Sigmoid colon (tissue), 7 donors: ENCODE measurements around the gene FGL2. TPM values are rescaled to one million over a fixed set of nuclear protein-coding genes. Genes with fewer than 3 reads are reported as not detected.
A peak's percentile ranks its signal among the peaks of the same experiment; 100 is the strongest.
"Not testable (repeated sequence)": the region's sequence is repeated elsewhere in the genome, so short reads cannot be mapped to it uniquely, and the experiment has no call there.

Experiments
- DNase-seq: peaks from one replicate; pipeline ENCODE4 v3.0.0-alpha.2; 2019
- H3K27ac ChIP-seq, 4 donors: fragments of 200-600 bp; sonication (generic); one replicate each; pipeline ENCODE4 v1.5.1; 2016 to 2019; ENCODE audit warnings: mild to moderate bottlenecking in 1 of 4
- H3K27me3 ChIP-seq, 3 donors: fragments of 200-600 bp; sonication (generic); one replicate each; pipeline ENCODE4 v1.5.1; 2019; ENCODE audit warnings: mild to moderate bottlenecking in 1 of 3
- H3K36me3 ChIP-seq, 4 donors: fragments of 200-600 bp; sonication (generic); one replicate each; pipeline ENCODE4 v1.5.1; 2016 to 2019
- H3K4me1 ChIP-seq, 4 donors: fragments of 200-600 bp; sonication (generic); one replicate each; pipeline ENCODE4 v1.5.1; 2017 to 2019
- H3K4me3 ChIP-seq, 4 donors: fragments of 200-600 bp; sonication (generic); one replicate each; pipeline ENCODE4 v1.5.1; 2017 to 2019; ENCODE audit warnings: mild to moderate bottlenecking in 2 of 4, moderate library complexity in 1 of 4
- H3K9me3 ChIP-seq, 4 donors: fragments of 200-600 bp in 3 of 4; sonication (generic) in 3 of 4; one replicate each; pipeline versions ENCODE4 v1.5.1 to v1.6.1; 2013 to 2019
- WGBS, 2 donors: extraction: QIAGEN DNeasy Blood & Tissue Kit; methylation state at CpG; one replicate each; pipeline ENCODE4 v1.1.7; 2013; 5-methylcytosine and 5-hydroxymethylcytosine counted together
- intact Hi-C: fragments of 100-400 bp; cut with DNase I; formaldehyde crosslinking; loops from one replicate; pipeline ENCODE4 v1.15.1; 2023
- polyA plus RNA-seq, 3 donors: library from polyadenylated mRNA; stranded (reverse); fragments of 200-250 nt; gene quantifications; one replicate each; pipeline ENCODE4 v1.2.3, GENCODE V29; 2013
- total RNA-seq, 4 donors: library from RNA; depleted of rRNA; stranded (reverse); fragments of >200 nt; gene quantifications; one replicate each; pipeline ENCODE4 v1.1.0, GENCODE V29; 2016
- donor health status: healthy with polysubstance abuse.
- donor health status: Bipolar disorder and iron deficiency.
- donor health status: healthy.

FGL2 gene
- total and polyA plus RNA-seq, 7 donors, result 15.0 to 97.4 (median 68.5) TPM

GRCh38 chr7:77155601-77156377, 43.8 kb downstream of the FGL2 start:
- intact Hi-C loops, H3K27me3 ChIP-seq, DNase-seq, H3K36me3 ChIP-seq, H3K4me3 ChIP-seq, H3K9me3 ChIP-seq: not testable (repeated sequence)
- WGBS, 2 donors, result 85% methylated on average over 4 of the region's 5 CpGs
- Histone ChIP-seq H3K4me1 (peaks cover 0 to 10% (median 7%) of the 10 kb centered on the region in 4 donors), H3K27ac (peak overlapping the region in 1 of 4 donors; percentile 39)

DNA sequence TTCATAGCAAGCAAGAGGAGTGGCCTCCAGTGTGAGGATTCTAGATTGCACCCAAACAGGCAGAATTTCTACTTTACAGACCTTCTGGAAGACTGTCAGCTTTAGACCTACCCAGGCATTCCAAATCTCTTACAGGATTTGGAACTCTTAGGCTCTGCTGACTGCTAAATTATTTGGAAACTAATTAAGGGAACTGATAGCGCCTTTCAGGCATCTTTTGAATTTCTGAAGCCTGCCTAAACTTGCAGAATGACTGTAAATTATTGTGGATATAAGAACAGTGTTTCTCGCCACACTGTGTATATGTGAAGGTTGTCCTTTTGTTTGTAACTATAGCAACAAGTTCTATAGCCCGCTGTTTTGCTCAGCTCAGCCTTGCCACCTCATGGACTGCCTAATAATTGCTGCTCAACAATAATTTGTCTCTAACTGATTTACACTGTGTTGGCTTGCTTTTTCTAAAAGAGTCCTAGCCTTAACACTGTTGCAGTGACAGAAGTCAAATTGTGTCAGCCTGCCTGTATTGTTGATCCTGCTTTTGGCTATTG, 44.6 kb downstream of the FGL2 start:
- intact Hi-C loops, H3K9me3 ChIP-seq, H3K27me3 ChIP-seq, H3K4me3 ChIP-seq, DNase-seq, H3K36me3 ChIP-seq: not testable (repeated sequence)
- Histone ChIP-seq H3K27ac (peak overlapping the region in 1 of 4 donors; percentile 39), H3K4me1 (peaks cover 0 to 10% (median 7%) of the 10 kb centered on the region in 4 donors)
- WGBS, 2 donors, result 55 to 66% methylated on average over 3 of the region's 3 CpGs

DNA sequence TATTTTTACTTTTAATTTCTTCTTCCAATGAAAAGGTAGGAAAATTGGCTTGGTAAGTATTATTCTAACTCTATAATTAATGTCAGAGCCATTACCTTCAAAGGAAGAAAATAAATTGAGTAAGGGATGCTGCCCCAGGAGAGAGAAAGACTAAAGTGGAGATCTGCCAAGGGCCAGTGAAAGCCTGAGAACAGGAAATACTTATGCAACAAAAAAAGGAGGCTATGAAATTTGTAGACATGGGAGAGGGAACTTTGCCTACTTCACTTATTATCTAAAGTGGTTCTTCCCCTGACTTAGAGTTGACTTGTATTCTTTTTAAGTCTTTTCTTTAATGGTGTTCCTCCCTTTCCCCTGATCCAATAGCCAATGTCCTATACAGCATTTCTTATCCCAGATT, 47.4 kb downstream of the FGL2 start:
- H3K27me3 ChIP-seq, H3K27ac ChIP-seq, H3K9me3 ChIP-seq, H3K4me3 ChIP-seq, intact Hi-C loops, DNase-seq, H3K36me3 ChIP-seq, H3K4me1 ChIP-seq: not testable (repeated sequence)

Other genes starting within 250 kb of the FGL2 start
- gene SPDYE17, start 167.5 kb downstream of the FGL2 start, total RNA-seq, result not detected
- gene SPDYE17, start 167.5 kb downstream of the FGL2 start, polyA plus RNA-seq, result not detected
- gene SPDYE18, start 137.3 kb downstream of the FGL2 start, total RNA-seq, result 1 to 10 TPM in 2 of 4 donors, under 1 TPM in 1, not detected in 1; 0.71 to 1.2 (median 1.1) TPM
- gene SPDYE18, start 137.3 kb downstream of the FGL2 start, polyA plus RNA-seq, result under 1 TPM in 1 of 3 donors, not detected in 2; 0.51 TPM
- gene CCDC146, start 77.2 kb downstream of the FGL2 start, total RNA-seq, result 10 to 100 TPM; 18.4 to 45.7 (median 24.4) TPM
- gene CCDC146, start 77.2 kb downstream of the FGL2 start, polyA plus RNA-seq, result 1 to 10 TPM; 2.3 to 6.6 (median 3.6) TPM
- 10 to 100 TPM; 15.1 to 30.2 (median 22.1) TPM for gene GSAP, start 216.5 kb upstream of the FGL2 start, total RNA-seq
- gene GSAP, start 216.5 kb upstream of the FGL2 start, polyA plus RNA-seq, result 1 to 10 TPM; 3.6 to 9.4 (median 7.4) TPM